HCEC 1CT (cell line): ENCODE results near the gene OR10H1.
"Not testable (repeated sequence)": the region's sequence is repeated elsewhere in the genome, so short reads cannot be mapped to it uniquely, and the experiment has no call there.

ENCODE experiments used
- DNase-seq: peaks from one replicate; pipeline ENCODE4 v3.0.0-alpha.2; 2017

Gene OR10H1

DNA sequence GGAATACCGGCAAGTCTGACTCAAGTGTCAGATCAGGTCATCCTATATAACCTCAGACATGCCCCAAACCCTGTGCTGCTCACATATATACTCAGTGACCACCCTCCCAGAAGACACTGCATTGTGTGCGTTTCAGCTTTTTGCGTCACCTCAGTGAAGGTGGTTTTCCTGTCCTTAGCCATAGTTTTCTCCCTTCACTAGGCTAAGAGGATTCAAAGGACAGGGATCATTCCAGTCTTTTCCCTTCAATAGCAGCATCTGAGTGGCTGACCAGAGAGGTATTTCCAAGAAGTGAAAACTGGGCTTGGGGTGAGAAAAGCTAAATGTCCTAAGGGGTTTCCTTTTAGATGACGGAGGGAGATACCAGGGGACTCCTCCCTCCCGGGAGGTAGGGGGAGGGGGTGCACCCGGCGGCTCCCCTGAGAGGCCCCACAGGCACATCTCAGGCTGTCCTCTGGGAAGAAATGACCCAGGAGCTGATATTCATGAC is 12.7 kb upstream of the OR10H1 start:
- no peak for DNase-seq

GRCh38 chr19:15825753-15826152 is 10.3 kb upstream of the OR10H1 start:
- DNase-seq: no peak

DNA sequence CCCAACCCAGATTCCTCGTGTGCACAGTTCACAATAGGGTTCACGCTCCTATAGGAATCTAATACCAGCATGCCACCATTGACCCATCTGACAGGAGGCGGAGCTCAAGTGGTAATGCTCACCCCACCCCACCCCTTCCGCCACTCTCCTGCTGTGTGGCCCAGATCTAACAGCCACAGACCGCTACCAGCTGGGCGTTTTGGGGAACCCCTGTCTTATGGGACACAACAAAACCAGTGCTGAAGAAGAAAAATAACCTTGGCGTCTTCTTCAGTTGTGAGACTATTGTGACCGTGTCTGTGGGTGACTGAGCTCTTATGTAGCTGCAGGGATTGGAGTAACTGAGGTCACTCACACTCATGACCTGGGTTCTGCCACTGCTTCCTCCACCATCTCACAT is 5.2 kb upstream of the OR10H1 start:
- no peak for DNase-seq

GRCh38 chr19:15813916-15814315 is 1.5 kb downstream of the OR10H1 start:
- no peak for DNase-seq

- DNase-seq: no peak
Observed at GRCh38 chr19:15812060-15812722, 3.3 kb downstream of the OR10H1 start.

GRCh38 chr19:15811476-15811875 is 4.0 kb downstream of the OR10H1 start:
- DNase-seq: no peak

DNA sequence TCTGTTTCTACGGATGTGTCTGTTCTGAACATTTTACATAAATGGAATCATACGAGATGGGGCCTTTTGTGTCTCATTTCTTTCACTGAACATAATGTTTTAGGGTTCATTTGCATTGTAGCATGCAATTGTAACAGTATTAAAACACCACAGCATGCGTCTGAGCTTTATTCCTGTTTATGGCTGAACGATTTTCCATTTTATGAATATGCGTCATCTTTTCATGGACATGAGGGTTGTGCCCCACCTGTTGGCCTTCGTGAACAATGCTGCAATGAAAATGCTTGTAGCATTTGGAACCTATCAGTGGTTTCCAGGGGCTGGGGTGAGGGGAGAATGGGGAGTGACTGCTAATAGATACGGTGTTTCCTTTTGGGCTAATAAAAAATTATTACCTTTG is 5.1 kb downstream of the OR10H1 start:
- no peak for DNase-seq

GRCh38 chr19:15794279-15794678 is 21.2 kb downstream of the OR10H1 start:
- not testable (repeated sequence) for DNase-seq

DNA sequence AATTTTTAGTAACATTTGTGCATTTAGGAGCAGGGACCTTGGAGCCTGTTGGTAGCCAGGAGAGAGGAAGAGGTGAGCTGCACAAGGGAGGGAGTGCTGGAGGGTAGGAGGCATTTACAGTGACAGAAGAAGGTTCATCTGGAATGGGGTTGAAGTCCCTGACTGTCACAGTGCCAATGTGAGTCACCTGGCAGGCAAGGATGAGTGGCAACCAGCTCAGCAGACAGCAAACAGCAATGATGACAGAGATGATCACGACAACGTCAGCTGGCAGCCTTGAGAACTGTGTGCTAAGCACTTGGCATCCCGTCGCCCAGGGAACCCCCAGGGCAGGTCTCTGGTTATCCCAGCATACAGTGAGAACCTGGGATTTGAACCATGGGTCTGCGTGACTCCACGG is 25.4 kb downstream of the OR10H1 start:
- no peak for DNase-seq

GRCh38 chr19:15788594-15789270 is 26.7 kb downstream of the OR10H1 start:
- no peak for DNase-seq

DNA sequence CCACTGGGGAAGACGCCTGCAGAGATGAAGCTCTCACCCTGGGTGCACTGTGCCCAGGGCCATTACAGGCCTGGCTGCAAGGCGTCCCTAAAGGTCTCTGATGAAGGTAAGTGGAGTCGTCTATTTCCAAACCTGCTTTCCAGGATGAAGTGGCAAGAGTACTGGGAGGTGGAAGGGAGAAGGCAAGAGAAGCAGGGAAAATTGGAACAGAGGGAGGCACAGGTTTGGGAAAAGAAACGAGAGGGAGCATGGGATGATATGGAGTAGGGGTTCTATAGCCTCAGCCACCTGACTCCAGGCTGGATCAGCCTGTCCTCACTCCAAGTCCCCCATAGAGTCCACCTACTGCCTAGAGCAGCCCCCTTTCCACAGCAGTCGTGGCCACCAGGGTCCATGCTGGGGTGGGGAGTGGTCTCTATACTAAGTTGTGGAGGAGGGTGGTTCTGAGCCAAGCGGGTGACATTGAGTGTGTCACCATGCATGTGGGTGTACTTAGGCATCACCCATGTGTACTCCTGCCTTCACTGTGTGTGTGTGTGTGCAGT is 27.8 kb downstream of the OR10H1 start, which contains the start of gene OR10H5:
OR10H5 (plus strand) TSS at position 51 of the 545 bp plus-strand sequence. CDS start 6,388 bp downstream, outside the sequence.
- DNase-seq: no peak

DNA sequence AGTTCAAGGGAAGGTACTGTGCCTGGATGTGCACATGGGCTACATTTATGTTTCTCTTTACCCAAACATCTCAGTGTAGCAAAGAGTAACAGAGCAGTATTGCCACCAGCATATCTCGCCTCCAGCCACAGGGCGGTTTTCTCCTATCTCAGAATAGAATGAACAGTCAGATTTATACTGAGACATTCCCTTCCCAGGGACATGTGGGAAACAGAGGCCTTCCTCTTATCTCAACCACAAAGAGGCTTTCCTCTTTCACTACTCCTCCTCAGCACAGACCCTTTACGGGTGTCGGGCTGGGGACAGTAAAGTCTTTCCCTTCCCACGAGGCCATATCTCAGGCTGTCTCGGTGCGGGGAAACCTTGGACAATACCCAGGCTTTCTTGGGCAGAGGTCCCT is 32.6 kb downstream of the OR10H1 start:
- DNase-seq: not testable (repeated sequence)

- DNase-seq: no peak
Observed at GRCh38 chr19:15782211-15782610, 33.3 kb downstream of the OR10H1 start.

GRCh38 chr19:15781661-15782060 is 33.8 kb downstream of the OR10H1 start:
- no peak for DNase-seq

DNA sequence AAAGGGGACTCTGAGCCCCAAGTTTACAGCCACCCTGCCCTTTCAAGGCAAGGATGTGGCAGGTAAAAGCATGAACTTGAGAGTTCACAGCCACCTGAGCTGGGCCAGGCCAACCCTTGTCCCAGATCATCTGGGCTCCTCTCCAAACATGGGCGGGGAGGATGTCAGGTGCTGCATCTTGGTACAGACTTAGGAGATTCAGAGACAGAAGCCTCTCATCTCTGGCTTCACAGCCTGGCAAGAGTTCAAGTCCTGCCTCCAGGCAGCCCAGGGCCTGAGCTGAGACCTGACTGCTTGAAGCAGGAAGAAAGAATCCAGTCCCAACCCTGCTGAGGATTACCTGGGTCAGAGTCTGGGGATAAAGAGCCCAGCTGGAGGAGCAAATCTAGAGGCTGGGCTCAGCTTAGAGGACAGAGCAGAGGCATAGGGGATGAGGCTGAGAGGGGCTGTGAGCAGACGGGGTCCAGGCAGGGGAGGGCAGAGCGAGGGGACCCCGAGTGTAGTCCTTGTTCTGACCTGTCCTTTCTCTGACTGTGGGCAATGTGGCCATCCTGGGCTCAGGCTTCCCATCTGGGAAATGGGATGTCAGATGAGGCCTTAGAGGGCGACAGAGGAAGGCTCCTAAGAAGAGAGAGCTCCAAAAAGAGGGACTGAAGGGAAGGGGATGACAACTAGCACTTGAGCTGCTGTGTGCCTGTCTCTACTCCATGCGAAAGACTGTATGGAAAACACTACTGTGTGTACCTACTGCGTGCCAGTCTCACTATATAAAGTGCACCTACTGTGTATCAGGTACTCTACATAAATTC is 34.6 kb downstream of the OR10H1 start:
- no peak for DNase-seq

DNA sequence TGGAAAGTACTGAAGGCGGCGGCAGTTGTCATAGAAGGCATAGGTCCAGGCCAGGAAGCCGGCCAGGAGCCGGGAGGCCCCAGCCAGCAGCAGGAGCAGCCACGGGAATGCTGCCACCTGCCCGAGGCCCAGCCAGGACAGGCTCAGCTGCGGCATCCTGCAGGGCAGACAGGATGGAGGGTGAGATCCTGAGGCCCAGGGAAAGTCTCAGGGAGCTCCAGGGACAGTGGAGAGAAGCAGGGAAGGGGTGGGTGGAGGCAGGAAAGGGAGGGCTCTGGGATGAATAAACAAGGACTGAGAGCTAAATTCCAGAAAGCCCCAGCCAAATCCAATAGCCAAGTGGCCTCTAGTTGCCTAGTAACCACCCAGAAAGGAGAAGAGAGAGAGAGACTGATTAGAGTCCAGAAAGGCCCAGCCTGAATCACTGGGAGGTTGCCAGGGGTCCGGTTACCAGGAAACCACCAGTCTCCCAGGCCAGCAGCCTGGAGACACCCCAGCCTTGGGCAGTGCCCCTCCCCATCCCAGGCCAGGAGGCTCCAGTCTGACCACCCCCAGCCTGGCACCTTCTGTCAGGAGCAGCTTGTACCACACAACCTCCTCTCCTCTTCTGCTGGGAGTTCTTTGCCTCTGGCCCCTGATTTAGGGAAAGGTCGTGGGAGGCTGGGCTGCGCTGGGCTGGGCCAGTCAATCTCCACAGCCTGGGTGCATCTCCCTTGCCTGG is 35.5 kb downstream of the OR10H1 start:
- no peak for DNase-seq

DNA sequence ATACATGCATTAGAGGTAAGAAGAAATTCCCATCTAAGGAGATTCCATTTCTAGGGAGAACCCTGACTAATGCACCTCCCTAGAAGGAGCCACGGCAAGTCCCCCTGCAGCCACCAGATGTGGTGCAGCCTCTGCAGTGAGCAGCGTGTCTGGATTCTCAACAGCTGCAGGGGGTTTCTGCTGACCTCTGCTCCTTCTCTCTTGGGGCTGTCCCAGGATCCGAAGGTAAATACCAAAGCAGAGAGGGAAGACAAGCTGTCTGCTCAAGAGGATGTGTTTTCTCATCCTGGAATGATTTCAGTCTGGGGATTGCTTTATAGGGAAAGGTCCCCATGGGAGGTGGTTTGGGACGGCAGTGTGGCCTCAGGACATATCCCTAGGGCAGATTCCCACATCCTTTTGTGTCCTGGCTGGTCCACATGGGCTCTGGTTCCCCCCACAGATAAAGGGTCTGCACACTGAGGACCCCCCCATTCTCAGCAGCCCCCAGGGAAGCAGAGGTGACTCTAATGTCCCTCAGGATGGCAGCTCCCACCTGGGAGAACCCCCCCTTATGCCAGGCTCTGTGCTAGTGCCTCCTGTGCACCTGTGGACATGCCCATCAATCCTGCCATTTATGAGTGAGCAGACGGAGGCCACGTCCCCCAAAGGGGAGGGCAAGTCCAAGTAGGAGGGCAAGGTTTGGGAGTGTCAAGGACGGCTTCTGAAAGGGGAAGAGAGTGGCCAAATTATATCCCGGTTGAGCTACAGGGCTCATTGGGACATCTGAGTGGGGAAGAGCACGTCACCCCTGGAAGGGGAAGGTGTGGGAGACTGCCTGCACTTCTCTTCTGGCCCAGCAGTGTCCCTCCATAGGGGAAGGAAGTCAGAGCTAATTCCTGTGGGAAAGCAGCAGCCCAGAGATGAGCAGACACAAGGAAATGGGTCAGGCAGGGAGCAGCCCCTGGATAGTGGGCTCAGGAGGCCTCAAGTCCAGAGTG is 38.2 kb downstream of the OR10H1 start:
- DNase-seq: no peak

DNA sequence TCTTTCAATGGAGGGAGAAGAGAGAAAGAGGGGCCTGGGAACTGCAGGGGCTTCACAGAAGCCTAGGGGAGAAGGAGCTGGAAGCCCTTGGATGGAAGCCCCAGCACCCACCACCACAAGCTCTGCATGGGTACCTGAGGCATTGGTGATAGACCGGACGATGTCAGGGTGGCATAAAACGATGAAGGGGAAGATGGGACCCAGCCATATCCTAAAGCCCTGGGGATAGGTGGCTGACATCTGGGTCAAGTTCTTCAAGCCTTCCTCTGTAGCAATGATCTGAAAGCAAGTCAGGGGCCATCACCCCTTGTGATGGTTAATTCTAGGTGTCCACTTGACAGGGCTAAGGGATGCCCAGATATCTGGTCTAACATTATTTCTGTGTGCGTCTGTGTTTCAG is 39.2 kb downstream of the OR10H1 start:
- no peak for DNase-seq

DNA sequence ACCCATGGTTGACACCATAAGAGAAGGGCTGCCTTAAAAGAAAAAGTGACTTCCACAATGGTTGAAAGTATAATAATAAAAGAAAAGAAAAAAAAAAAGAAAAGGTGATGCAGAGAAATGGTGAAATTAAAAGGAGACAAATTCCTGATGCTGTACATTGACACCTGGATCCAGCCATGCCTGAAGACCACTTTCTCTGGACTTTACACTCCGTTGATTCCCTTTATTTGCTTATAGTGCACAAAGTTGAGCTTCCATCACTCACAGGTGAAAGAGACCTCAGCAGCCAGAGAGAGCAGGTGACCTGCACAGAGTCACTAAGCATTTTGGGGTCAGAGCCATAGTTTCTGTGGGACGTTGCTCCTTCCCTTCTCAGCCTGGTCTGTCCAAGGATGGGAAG is 40.2 kb downstream of the OR10H1 start:
- DNase-seq: no peak

- not testable (repeated sequence) for DNase-seq
Observed at GRCh38 chr19:15774159-15774558, 41.3 kb downstream of the OR10H1 start.

DNA sequence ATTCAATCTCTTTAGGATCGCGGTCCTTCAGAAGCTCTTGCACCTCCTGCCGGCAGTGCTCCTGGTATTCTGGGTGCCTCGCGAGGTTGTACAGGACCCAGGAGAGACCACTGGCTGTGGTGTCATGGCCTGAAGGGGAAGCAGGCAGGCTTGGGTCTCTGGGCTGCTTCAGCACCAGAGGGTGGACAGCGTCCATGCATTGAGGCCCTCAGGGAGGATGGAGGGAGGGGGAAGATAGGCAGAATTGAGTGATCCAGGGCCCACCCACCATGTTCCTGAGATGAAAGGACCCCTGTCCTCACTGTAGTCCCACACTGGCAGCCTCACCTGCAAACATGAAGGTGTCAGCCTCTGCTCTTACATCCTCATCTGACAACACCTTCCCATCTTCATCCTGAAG is 45.9 kb downstream of the OR10H1 start:
- DNase-seq: no peak
